Erythroblast (primary cell): ENCODE measurements around the gene MIR17HG.
"Not testable (repeated sequence)": the region's sequence is repeated elsewhere in the genome, so short reads cannot be mapped to it uniquely, and the experiment has no call there.

Experiments used
- GATA1 ChIP-seq: IDR thresholded peaks from 2 replicates; pipeline ENCODE4 v1.6.1; 2011; ENCODE audit warnings: low read depth, mild to moderate bottlenecking, control low read depth, low read length, moderate library complexity
- POLR2A ChIP-seq: IDR thresholded peaks from 2 replicates; pipeline ENCODE4 v1.6.1; 2011; ENCODE audit warnings: mild to moderate bottlenecking, low read length

GRCh38 chr13:91352891-91353290 is 5.4 kb downstream of the MIR17HG start:
- TF ChIP-seq POLR2A, GATA1: not testable (repeated sequence)
